ENCODE measurements around the gene ZNF615.
"Not testable (repeated sequence)": the region's sequence is repeated elsewhere in the genome, so short reads cannot be mapped to it uniquely, and the experiment has no call there.

The ZNF615 gene

GRCh38 chr19:52007806-52008557, at the start of gene ZNF615:
Gene ZNF615, minus strand, starts transcription at chr19:52008211. Its CDS starts 4,500 bp downstream, at chr19:52003711.
- DNase-seq (ENCODE audit: low read depth in 2 of 2): peak; percentile 75 to 85

GRCh38 chr19:52056480-52056879, 48.5 kb upstream of the ZNF615 start:
- not testable (repeated sequence) for DNase-seq (ENCODE audit: low read depth in 2 of 2)

GRCh38 chr19:52051736-52052135, 43.7 kb upstream of the ZNF615 start:
- not testable (repeated sequence) for DNase-seq (ENCODE audit: low read depth in 2 of 2)

GRCh38 chr19:52048555-52049501, 40.8 kb upstream of the ZNF615 start, which contains the start of gene ZNF432:
Gene ZNF432, minus strand, starts transcription at chr19:52048838. Its CDS starts 1,970 bp downstream, at chr19:52046868.
- DNase-seq (ENCODE audit: low read depth in 2 of 2): peak; percentile 58 to 72

- no peak for DNase-seq (ENCODE audit: low read depth in 2 of 2)
Measured at GRCh38 chr19:52039169-52039568, 31.2 kb upstream of the ZNF615 start.

GRCh38 chr19:52034051-52034728, 26.2 kb upstream of the ZNF615 start:
- no peak for DNase-seq (ENCODE audit: low read depth in 2 of 2)

GRCh38 chr19:52028780-52029123, 20.7 kb upstream of the ZNF615 start:
- DNase-seq (ENCODE audit: low read depth in 2 of 2): no peak

GRCh38 chr19:52028027-52028779, 20.2 kb upstream of the ZNF615 start, which contains the start of gene ZNF614:
Gene ZNF614, minus strand, starts transcription at chr19:52028379. Its CDS starts 2,634 bp downstream, at chr19:52025745.
- peak; percentile 72 to 80 for DNase-seq (ENCODE audit: low read depth in 2 of 2)

GRCh38 chr19:52026255-52026990, 18.4 kb upstream of the ZNF615 start:
- not testable (repeated sequence) for DNase-seq (ENCODE audit: low read depth in 2 of 2)

- not testable (repeated sequence) for DNase-seq (ENCODE audit: low read depth in 2 of 2)
Measured at GRCh38 chr19:52024478-52024877, 16.5 kb upstream of the ZNF615 start.

- no peak for DNase-seq (ENCODE audit: low read depth in 2 of 2)
Measured at GRCh38 chr19:52022193-52022592, 14.2 kb upstream of the ZNF615 start.

- DNase-seq (ENCODE audit: low read depth in 2 of 2): no peak
Measured at GRCh38 chr19:52020506-52020905, 12.5 kb upstream of the ZNF615 start.

GRCh38 chr19:52010674-52011073, 2.7 kb upstream of the ZNF615 start:
- no peak for DNase-seq (ENCODE audit: low read depth in 2 of 2)

- no peak for DNase-seq (ENCODE audit: low read depth in 2 of 2)
Measured at GRCh38 chr19:52007451-52007805, 583 bp downstream of the ZNF615 start.

- no peak for DNase-seq (ENCODE audit: low read depth in 2 of 2)
Measured at GRCh38 chr19:51994048-51994644, 13.9 kb downstream of the ZNF615 start.

- DNase-seq (ENCODE audit: low read depth in 2 of 2): no peak
Measured at GRCh38 chr19:51993422-51993821, 14.6 kb downstream of the ZNF615 start.

GRCh38 chr19:51986309-51987291, 21.4 kb downstream of the ZNF615 start, which contains the start of gene ZNF350:
Gene ZNF350, minus strand, starts transcription at chr19:51986840. Its CDS starts 12,480 bp downstream, at chr19:51974360.
- peak; percentile 72 to 76 for DNase-seq (ENCODE audit: low read depth in 2 of 2)

- no peak for DNase-seq (ENCODE audit: low read depth in 2 of 2)
Measured at GRCh38 chr19:51983361-51983760, 24.6 kb downstream of the ZNF615 start.

- not testable (repeated sequence) for DNase-seq (ENCODE audit: low read depth in 2 of 2)
Measured at GRCh38 chr19:51980926-51981325, 27.1 kb downstream of the ZNF615 start.

Data from stimulated activated CD8-positive, alpha-beta memory T cell treated with anti-CD3 and anti-CD28 coated beads, Interleukin-2, amount 100 ng/mL, for 48 hours (primary cell).